Prostate gland (tissue), 2 donors: ENCODE results near the gene PCDHB15. TPM values are rescaled to one million over a fixed set of nuclear protein-coding genes. Genes with fewer than 3 reads are reported as not detected.
"Not testable (repeated sequence)": the region's sequence is repeated elsewhere in the genome, so short reads cannot be mapped to it uniquely, and the experiment has no call there.

Source experiments
- DNase-seq: peaks from one replicate; pipeline ENCODE4 v3.0.0-alpha.2; 2019; ENCODE audit warnings: low spot score
- H3K27ac ChIP-seq, 2 donors: fragments of 200-600 bp; sonication (generic); 2 replicates each; pipeline ENCODE4 v1.5.1; 2017 to 2019
- H3K27me3 ChIP-seq: fragments of 200-600 bp; sonication (generic); replicated peaks from 2 replicates; pipeline ENCODE4 v1.5.1; 2019; ENCODE audit not compliant: insufficient read depth
- H3K36me3 ChIP-seq, 2 donors: fragments of 200-600 bp; sonication (generic); 1 replicate in 1 of 2; 2 replicates in 1 of 2; pipeline versions ENCODE4 v1.5.1 to v1.8.1; 2017 to 2019
- H3K4me1 ChIP-seq: fragments of 200-600 bp; sonication (generic); replicated peaks from 2 replicates; pipeline ENCODE4 v1.5.1; 2019
- H3K4me3 ChIP-seq, 2 donors: fragments of 200-600 bp; sonication (generic); 2 replicates each; pipeline ENCODE4 v1.5.1; 2017 to 2019
- H3K9me3 ChIP-seq: fragments of 200-600 bp; sonication (generic); 2 replicates; pipeline ENCODE4 v1.5.1; 2017
- POLR2A ChIP-seq: fragments of 450-650 bp; IDR thresholded peaks from one replicate; pipeline ENCODE4 v1.6.1; 2016; ENCODE audit warnings: antibody characterized with exemption, mild to moderate bottlenecking
- POLR2AphosphoS5 ChIP-seq: sonication (generic); formaldehyde crosslinking; IDR thresholded peaks from one replicate; pipeline ENCODE4 v1.6.1; 2017; ENCODE audit warnings: antibody characterized with exemption
- WGBS: methylation state at CpG from one replicate; pipeline ENCODE4 v1.1.5; 2018; 5-methylcytosine and 5-hydroxymethylcytosine counted together
- intact Hi-C: fragments of 100-400 bp; cut with DNase I; formaldehyde crosslinking; loops from one replicate; pipeline ENCODE4 v1.14.2; 2022
- total RNA-seq, 2 donors: library from RNA; depleted of rRNA; stranded (reverse); fragments of >200 nt; gene quantifications; one replicate each; pipeline ENCODE4 v1.1.0, GENCODE V29; 2016
- TF ChIP-seq, protein P1 (sequence below), 4 experiments: fragments of 200-600 bp in 2 of 4; fragments of 450-650 bp in 2 of 4; sonication (generic) in 2 of 4; IDR thresholded peaks; 1 replicate in 3 of 4; 2 replicates in 1 of 4; pipeline ENCODE4 v1.5.1; 2016 to 2019; ENCODE audit warnings: antibody characterized with exemption in 4 of 4, mild to moderate bottlenecking in 2 of 4, moderate library complexity in 2 of 4

PCDHB15 gene
- 10 to 100 TPM in 1 of 2 donors, under 1 TPM in 1; 0.82 to 12.4 TPM for total RNA-seq

DNA sequence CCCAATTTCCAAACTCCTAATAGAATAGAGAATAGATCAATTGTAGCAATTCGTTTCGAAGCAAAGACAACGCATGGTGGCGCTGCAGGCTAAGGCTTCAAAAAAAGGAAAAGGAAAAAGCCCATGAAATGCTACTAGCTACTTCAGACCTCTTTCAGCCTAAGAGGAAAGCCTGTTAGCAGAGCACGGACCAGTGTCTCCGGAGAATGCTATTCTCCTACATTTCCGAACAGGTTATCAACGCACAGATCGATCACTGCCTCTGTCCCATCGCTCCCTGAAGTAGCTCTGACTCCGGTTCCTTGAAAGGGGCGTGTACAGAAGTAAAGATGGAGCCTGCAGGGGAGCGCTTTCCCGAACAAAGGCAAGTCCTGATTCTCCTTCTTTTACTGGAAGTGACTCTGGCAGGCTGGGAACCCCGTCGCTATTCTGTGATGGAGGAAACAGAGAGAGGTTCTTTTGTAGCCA, at the start of gene PCDHB15:
TSS of gene PCDHB15 (plus strand) at position 146 of the 468 bp plus-strand sequence. CDS start at position 330, 184 bp downstream.
- DNase-seq, result no peak
- Histone ChIP-seq H3K27ac (no peak within 1 kb of the TSS), H3K36me3 (no peaks in the 10 kb centered on the region), H3K4me3 (no peak within 1 kb of the TSS), H3K4me1 (no peaks in the 10 kb centered on the region), H3K27me3 (no peaks in the 10 kb centered on the region), H3K9me3 (no peaks in the 10 kb centered on the region)
- intact Hi-C loops, result no loop called here
- 8% methylated on average over 16 of the region's 16 CpGs for WGBS
- TF ChIP-seq, protein P1, sequence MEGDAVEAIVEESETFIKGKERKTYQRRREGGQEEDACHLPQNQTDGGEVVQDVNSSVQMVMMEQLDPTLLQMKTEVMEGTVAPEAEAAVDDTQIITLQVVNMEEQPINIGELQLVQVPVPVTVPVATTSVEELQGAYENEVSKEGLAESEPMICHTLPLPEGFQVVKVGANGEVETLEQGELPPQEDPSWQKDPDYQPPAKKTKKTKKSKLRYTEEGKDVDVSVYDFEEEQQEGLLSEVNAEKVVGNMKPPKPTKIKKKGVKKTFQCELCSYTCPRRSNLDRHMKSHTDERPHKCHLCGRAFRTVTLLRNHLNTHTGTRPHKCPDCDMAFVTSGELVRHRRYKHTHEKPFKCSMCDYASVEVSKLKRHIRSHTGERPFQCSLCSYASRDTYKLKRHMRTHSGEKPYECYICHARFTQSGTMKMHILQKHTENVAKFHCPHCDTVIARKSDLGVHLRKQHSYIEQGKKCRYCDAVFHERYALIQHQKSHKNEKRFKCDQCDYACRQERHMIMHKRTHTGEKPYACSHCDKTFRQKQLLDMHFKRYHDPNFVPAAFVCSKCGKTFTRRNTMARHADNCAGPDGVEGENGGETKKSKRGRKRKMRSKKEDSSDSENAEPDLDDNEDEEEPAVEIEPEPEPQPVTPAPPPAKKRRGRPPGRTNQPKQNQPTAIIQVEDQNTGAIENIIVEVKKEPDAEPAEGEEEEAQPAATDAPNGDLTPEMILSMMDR (IDR thresholded peaks at IDR 0.05), result no peak
- TF ChIP-seq POLR2A (no peak), POLR2AphosphoS5 (no peak)

DNA sequence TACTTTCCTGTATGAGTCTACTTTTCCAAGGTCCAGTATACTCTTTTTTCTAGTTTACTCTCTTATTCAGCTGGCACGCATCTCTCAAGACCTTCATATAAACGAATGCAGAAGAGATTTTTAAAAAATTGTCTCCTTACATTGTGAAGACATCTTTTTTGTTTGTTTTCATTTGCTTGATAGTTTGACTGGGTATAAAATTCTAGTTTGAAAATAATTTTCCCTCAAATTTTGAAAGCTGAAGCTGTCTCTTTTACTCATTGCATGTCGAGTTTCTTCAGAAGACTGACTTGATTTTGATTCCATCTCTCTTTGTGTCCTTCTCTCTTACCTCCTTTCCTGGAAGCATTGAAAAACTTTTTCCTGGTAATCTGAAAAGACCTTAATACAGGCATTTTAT, 48.8 kb upstream of the PCDHB15 start:
- H3K4me1 ChIP-seq, result no peaks in the 10 kb centered on the region
- no peak for DNase-seq
- H3K9me3 ChIP-seq, result no peaks in the 10 kb centered on the region
- H3K27ac ChIP-seq, result no peak overlapping the region
- intact Hi-C loops, result loop anchor here (10.0 kb wide), 1 partner anchor 368 kb away; no protein-coding TSS in a partner anchor
- no peaks in the 10 kb centered on the region for H3K36me3 ChIP-seq
- no peak overlapping the region for H3K4me3 ChIP-seq
- WGBS, result 57% methylated on average over 3 of the region's 3 CpGs
- no peaks in the 10 kb centered on the region for H3K27me3 ChIP-seq
- TF ChIP-seq, protein P1 (IDR thresholded peaks at IDR 0.05), result no peak
- TF ChIP-seq POLR2AphosphoS5 (no peak), POLR2A (no peak)

- TF ChIP-seq POLR2A (no peak), POLR2AphosphoS5 (no peak)
- TF ChIP-seq, protein P1 (IDR thresholded peaks at IDR 0.05), result no peak
- Histone ChIP-seq H3K27ac (no peak within 1 kb of the TSS), H3K27me3 (no peaks in the 10 kb centered on the region), H3K4me1 (no peaks in the 10 kb centered on the region), H3K4me3 (peak within 1 kb of the TSS in 1 of 2 donors; percentile 3), H3K36me3 (no peaks in the 10 kb centered on the region), H3K9me3 (no peaks in the 10 kb centered on the region)
- DNase-seq, result no peak
- WGBS, result 40% methylated on average over 21 of the region's 21 CpGs
- intact Hi-C loops, result loop anchor here (10.0 kb wide), 1 partner anchor 365 kb away; no protein-coding TSS in a partner anchor
Observed at GRCh38 chr5:141199359-141200235, 45.6 kb upstream of the PCDHB15 start, which contains the start of gene PCDHB11. PCDHB11 (plus strand) TSS chr5:141199627; CDS start chr5:141199775, 148 bp downstream.

- H3K9me3 ChIP-seq, DNase-seq, intact Hi-C loops: not testable (repeated sequence)
Observed at GRCh38 chr5:141201126-141201525, 44.1 kb upstream of the PCDHB15 start.

DNA sequence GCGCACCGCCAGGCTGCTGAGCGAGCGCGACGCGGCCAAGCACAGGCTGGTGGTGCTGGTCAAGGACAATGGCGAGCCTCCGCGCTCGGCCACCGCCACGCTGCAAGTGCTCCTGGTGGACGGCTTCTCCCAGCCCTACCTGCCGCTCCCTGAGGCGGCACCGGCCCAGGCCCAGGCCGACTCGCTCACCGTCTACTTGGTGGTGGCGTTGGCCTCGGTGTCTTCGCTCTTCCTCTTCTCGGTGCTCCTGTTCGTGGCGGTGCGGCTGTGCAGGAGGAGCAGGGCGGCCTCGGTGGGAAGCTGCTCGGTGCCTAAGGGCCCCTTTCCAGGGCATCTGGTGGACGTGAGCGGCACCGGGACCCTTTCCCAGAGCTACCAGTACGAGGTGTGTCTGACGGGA, 43.5 kb upstream of the PCDHB15 start:
- intact Hi-C loops, H3K4me1 ChIP-seq, H3K4me3 ChIP-seq, H3K27me3 ChIP-seq, DNase-seq, H3K9me3 ChIP-seq, H3K36me3 ChIP-seq, H3K27ac ChIP-seq: not testable (repeated sequence)
- 30% methylated on average over 18 of the region's 35 CpGs for WGBS

More at GRCh38 chr5:141201126-141201525, 44.1 kb upstream of the PCDHB15 start:
- WGBS, result 20% methylated on average over 18 of the region's 38 CpGs
- not testable (repeated sequence) for H3K4me1 ChIP-seq, H3K4me3 ChIP-seq, H3K36me3 ChIP-seq, H3K27me3 ChIP-seq, H3K27ac ChIP-seq
